ENCODE results near the gene FMNL2.

The FMNL2 gene

DNA sequence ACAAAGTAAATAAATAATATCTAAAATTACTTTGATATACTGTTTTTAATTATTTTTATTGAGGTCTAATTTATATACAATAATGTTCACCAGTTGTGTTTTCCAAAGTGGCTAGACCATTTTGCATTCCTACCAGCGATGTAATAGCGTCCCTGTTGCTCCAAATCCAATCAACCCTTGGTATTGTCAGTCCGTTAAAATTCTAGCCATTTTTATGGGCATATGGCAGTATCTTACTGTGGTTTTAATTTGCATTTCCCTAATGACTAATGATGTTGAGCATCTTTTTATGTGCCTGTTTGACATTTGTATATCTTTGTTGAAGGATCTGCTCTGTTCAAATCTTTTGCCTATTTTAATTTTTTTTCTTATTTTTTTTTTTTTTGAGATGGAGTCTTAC is 197.3 kb downstream of the FMNL2 start:
- no peak for DNase-seq

DNA sequence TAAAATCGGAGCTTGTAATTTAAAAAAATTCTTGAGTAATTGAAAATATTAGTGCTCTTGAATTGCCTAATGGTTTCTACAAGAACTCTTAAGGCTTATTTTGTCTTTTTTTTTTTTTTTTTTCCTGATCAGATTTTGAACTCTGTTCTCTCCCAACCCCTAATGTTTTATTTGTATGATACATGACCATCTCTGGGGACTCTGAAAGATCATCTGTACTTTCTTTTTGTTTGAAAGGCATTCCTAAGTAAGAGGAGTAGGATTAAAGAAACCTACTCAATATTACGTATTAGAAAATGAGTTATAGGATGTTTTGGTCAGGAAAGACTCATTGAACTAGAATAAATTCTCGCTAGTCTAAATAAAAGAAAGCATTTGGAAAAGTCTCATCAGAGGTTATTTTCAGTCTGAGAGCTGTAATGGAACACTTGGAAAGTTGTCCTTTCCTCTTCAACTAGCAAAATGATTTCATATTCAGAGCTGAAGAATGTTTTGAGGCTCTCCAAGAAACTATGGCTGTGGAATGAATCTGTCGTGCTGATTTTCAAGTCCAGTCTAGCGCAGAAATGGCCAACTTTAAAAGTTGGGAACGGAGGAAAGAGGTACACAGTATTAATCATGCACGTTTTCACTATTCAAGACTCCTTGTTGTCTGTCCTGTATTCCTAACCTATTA is 199.6 kb downstream of the FMNL2 start:
- no peak for DNase-seq

DNA sequence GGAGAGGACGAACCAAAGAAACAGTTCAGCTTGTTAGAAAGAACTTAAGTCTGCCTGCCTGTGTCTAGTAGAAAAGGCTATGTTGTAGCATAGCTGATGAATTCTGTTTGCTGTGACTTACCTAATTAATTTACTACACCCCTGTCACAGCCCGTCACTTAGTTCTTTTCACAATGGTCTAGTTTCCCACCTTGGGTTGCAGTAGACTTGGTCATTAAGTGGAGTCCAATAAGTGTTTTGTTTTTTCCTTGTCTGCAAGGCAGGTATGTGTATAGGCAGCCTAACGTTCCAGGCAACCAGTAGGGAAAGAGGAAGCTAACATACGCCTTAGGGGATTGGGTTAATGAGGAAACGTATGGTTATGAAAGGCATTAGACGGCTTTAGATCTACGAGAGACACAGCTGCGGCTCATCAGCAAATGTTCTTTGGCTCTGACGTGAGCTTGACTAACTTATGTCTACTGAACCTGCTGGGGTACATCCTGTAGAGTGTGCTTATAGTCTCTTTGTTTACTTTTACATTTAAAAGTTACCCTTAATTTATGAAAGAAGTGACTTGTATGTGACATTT is 202.2 kb downstream of the FMNL2 start:
- peak; percentile 60 to 78 for DNase-seq

DNA sequence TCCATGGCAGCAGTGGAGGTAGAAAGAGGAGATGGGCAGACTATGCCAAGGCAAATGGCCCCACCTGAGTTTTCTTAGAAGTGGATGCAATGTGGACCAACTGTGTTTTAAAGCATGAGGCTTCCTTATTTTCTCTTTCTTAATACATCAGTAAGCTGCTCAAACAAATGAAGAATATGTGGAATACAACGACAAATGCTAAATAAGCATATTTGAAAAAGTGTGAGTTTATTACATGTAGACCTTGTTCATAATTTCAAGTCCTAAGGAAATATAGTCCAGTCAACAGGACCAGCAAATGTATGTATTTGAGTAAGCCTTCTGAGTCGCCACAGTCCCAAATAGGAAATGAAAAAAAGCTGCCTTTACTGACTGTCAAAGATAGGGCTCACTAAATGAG is 204.4 kb downstream of the FMNL2 start:
- DNase-seq: no peak

DNA sequence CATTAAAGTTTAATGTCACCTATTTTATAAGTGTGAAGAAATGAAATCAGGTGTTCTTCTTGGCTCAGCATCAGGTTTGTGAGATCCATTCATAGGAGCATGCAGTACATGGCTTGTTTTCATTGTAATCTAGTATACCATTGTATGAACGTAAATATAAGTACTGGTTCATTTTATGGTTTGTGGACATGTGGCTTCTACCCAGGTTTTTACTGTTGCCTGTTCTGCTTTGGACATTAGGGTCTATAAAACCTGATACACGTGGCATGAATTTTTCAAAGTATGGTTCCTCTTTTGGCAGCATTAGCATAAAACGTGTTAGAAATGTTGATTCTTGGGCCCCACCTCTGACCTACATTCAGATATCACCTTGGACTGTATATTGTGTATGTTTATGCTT is 206.7 kb downstream of the FMNL2 start:
- no peak for DNase-seq

DNA sequence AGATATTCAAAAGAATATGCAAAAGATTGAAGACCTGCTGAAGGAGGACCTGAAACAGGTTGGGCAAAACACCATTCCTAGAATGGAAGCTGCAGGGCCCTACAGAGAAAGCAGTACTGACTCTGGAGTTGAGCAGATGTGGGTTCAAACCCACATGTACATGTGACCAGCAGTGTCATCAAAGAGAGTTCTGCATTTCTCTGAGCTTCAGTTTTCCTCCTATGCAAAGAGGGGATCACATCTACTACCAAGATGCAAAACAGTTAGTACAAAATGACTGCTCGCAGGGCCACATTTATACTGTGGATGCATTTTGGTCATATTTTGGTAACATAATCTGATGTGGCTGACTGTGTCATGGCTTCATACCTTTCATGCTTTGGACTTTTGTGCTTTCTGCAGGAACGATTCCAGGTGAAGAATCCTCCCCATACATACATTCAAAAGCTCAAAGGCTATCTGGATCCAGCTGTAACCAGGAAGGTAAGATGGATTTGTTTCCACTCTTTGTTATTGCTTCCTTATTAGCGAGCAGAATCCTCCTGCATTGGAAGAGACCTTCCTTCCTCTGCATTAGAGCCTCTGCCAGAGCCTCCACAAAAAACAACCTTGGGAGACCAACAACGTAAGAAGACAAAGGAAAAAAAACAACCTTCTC is 207.5 kb downstream of the FMNL2 start:
- peak in 1 of 2 donors; percentile 18 for DNase-seq

DNA sequence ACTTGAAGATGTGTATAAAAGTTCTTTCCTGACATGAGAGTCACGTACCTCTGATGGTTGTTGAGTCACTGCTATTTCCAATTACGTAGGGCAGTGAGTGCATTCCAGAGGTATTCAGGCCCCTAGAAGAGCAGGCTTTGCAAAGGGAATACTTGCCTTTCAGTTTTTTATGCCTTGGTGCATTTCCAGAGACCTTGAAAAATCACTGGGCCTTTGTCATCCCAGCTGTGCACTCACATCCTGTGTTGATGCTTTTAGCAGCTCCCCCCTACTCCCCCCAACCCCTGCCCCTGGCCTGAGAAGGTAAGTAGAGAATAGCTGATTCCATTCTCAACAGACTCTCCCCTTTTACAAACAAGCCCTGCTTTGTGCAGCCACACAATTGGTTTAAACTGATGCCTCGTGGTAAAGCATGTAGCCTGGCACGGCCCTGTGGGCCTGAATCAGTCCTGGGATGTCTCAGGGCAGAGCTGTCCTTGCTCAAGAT is 208.1 kb downstream of the FMNL2 start:
- DNase-seq: no peak

DNA sequence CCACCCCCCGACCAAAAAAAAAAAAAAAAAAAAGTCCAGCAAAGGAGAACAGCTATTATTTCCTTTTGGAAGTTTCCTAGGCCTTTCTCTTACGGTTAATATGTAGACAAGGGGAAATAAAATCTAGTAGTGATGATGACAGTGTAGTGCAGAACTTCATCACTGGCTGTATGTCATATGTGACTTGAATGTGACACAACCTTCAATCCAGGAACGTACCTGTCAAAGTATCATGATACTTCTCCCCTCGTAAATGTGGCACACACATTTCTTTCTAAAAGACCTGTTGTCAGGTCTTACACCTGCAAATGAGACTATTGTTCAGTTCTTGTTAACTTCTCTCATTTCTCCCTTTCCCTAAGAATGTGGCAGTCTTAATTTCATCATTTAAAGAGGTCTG is 208.7 kb downstream of the FMNL2 start:
- DNase-seq: no peak

DNA sequence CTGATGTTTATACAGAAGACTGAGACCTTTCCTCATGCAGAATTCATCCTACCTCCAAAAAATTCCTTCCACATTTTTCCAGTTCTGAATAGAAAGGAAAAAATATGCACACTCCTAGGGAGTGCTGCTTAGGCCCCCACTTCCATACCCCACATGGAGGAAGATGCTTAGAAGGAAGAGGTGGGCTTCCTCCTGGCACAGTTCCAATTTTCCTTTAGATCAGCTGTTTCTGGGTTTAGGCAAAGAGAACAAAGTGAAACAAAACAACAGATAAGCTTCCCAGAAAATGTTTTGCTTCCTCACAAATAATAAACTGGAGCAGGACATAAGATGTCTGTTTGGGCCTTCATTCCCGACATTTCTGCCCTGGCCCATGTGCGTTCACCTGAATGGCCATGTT is 209.7 kb downstream of the FMNL2 start:
- no peak for DNase-seq

DNA sequence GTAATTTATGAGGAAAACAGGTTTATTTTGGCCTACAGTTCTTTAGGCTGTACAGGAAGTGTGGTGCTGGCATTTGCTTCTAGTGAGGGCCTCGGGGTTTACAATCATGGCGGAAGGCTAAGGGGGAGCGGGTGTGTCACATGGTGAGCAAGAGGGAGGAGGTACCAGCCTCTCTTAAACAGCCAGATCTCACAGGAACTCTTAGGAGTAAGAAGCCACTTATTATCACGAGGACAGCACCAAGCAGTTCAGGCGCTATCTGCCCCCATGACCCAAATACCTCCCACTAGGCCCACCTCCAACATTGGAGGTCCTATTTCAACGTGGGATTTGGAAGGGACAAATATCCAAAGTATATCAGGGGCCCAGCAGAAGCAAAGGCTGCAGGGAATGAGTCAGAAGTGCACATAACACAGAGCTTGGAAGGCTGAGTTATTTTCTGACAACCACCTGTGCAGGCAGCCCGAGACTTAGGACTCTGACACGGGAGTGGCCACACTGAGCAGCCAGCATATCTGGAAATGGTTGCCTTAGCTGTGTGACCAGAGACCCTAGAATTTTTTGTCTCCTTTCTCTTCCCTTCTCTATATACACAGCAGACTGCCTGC is 211.4 kb downstream of the FMNL2 start:
- DNase-seq: no peak

DNA sequence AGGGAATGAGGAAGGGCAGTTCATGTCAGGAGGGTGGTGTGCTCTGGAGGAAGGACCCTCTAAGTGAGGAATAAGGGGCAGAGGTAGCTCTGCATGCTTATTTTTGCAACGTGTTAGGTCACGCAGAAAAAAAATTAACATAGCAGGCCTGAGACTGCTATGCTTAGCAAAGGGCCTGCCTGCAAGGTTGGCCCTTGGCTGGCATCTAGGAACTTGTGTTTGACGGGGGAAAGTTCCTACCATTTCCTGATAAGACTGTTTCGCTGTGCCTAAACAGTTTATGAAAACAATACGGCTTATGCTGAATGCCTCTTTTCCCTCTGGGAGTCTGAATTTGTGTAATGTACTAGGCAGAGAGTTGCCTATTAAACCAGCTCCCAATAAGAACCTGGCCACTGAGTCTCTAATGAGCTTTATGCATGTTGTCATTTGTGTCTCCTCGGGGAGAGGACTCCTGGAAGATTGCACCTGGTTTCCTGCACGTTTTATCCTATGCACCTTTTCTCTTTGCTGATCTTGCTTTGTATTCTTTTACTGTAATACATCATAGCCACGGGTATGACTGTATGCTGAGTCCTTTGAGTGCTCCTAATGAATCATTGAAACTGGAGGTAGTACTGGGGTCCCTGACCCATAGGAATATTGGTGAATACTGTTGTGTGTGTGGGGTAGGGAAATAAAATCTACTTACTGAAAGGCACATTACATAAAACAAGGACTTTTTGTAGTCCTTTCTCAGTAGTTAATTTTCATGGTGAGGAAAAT is 213.3 kb downstream of the FMNL2 start:
- DNase-seq: no peak

DNA sequence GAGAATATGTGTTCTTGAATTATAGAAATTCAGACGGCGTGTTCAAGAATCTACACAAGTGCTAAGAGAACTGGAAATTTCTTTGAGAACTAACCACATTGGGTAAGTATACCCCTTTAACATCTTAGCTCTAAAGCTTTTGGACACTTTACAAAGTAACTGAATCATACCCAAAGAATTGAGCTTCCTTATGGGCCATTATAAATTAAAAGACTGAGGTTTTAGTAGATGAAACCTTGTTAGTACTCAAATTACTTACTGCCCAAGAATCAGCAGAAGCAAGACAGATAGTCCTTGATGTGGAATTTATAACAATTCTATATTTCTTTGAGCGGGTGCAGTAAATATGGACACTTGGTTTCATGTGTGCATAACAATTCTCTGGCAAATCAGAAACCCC is 214.0 kb downstream of the FMNL2 start:
- no peak for DNase-seq

DNA sequence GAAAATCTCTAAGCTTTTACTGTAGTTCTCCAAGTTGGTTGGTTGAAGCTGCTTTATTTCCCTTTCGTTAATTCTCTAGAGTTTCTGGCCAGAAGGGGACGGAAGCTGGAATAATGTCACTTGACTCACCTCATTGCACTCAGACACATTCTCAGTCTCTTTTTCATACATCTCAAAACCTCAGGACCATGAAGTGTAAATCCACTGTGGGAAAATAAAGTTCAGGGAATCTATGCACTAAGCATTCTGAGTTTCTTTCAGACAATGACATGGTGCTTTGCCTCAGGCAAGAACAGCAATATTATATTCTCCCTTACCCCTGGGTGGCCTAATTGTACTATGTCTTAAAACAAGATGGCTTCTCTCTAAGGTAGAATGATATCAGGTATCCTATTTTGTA is 214.4 kb downstream of the FMNL2 start:
- no peak for DNase-seq

DNA sequence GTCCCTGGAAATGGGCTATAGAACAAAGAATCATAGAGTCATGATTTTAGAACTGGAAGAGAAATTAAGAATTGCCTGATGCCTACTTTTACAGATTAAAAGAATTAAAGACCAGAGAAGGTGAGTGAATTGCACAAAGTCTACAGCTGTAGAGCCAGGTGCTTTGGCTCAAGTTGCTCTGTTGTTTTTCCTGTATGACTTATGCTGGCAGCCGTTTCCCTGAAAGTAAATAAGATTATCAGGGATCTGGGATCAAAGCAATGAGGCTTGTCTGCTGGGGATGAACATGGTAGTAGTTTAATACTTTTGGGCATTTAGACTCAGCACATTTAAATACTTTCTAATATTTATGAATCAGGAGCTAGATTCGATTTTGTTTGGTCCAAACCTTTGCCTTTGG is 215.4 kb downstream of the FMNL2 start:
- no peak for DNase-seq

DNA sequence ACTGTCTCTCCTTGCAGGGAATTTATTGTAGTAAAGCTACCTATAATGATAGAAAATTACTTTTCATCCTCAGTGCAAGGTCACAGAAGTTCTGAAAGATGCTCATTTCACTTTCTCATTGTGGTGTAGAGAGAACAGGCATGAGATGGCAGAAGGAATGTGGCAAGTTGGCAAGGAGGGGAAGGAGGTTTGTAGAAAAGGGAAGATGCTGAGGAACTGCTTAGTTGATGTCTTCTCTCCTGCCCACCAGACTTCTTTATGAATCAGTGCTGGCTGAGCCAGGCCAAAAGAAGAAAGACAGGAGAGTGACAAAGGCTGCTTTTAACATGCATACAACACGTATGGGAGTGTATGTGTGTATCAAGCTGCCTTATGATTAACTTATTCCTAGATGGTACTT is 217.9 kb downstream of the FMNL2 start:
- DNase-seq: peak in 1 of 2 donors; percentile 26

DNA sequence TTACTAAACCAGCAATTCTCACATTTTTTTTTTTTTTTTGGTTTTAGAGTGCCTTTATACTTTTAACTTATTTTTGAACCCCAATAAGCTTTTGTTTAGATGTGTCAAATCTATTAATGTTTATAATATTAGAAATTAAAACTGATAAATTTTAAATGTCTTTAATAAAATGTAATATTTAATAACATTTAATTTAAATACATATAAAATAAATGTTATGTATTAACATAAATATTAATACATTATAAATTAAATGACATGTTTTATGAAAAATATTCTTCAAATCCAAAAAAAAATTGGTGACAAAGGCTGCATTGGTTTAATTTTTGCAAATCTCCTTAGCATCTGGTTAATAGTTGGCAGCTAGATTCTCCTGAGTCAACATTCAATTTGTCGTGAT is 218.5 kb downstream of the FMNL2 start:
- DNase-seq: no peak

DNA sequence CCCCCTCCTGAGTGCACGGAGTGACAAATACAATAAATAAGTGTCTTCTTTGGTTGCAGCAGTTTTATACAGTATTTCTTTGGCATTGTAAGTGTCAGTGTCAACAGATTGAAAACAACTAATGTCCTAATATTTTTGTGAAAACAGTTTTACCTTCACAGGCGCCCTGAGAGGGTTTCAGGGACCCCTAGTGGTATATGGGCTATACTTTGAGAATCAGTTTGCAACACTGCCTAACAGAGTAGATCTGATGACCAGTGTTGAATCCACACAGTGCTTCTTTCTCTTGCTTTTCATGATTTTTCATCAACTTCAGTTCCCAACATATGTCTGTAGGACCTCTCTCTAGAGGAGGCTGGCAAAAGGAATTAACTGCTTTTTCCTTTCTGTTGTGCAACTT is 220.1 kb downstream of the FMNL2 start:
- DNase-seq: no peak

DNA sequence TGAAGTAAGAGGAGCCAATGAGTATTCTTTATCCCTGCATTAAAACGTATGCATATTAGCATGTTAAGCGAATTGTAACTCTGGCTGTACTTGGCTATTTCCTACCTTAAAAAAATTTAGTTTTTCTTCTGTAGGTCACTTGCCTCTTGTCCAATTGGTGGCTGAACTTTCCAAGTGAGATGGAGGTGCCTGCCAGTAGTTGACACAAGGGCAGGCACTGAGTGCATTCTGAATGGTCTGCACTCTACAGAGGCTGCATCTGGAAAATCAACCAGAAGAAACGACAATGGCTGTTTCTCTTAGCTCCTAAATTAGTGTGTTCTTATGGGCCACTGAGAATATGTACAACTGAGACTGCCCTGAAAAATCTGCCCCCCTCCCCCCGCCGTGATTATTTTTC is 221.5 kb downstream of the FMNL2 start:
- DNase-seq: no peak

DNA sequence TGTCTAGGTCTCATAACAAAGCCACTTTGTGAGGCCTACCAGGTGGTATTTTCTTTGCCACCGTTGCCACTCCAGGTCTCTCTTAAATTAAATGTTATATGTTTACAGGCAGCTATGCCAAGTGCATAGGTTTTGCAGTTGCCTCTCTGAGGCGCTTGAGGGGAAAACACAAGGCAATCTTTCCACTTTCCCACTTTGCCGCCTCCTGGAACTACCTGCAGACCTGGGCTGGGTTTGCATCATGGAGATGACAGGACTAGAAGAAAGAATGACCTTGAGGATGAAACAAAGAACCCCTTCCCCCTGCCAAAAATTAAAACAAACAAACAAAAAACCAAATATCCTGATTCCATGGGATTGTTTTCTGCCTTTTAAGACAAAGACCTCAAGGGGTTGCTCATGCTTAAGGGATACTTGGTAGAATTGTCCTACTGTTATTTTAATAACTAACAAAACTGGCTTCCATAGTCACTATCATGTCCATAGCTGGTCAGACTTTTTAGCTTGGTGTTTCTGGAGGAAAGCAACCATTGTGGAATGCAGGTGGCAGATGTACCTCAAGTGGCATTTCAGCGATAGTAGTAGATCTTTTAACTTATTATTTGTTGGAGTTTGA is 222.4 kb downstream of the FMNL2 start:
- no peak for DNase-seq

DNA sequence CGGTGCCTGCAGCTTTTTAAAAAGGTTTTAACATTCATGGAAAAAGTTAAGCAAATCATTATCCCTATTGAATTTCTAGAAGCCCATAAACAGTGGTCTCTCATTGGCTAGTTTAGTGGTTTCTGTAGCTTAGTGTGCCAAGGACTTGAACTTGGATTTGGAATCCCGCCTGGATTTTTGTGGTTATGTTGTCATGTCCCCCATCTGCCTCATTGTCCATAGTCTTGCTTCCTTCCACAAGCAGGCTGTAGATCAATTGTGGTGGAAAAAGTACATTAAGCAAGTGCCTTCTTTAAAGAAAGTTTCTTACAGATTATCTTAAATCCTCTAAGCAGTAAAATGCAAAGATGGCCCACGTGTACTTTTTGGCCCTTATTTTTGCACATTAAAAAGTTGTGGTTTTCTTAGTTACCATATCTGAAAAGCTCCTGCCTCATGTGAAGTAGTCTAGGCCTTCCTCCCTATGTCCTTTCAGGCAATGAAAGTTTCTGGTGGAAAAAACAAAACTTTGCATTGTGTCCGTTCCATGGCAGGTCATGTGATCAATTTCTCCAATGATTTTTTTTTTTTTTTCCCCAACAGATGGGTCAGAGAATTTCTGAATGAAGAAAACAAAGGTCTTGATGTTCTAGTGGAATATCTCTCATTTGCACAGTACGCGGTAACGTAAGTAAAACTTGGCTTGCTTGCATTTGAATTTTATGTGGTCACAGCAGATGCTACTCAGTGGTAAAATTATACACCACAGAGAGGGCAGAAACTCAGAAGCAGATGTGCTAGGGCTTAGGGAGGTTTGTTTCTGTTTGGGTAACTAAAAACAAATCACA is 223.4 kb downstream of the FMNL2 start:
- no peak for DNase-seq

DNA sequence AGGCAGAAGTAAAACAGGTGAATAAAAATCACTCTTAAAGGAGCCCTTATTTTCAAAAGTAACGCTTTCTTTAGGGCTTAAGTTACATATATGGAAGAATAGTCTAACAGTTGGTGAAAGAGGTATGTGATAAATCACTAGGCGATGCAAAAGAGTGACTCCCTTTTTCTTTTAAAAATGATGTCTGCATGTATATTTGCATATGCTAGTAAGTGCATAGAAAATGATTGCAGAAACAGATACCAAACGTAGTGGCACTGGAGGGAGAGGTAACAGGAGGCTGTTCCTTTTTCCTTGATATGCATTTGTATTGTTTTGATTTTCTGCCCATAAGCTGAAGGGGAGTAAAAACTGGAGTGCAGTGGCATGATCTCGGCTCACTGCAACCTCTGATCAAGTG is 224.0 kb downstream of the FMNL2 start:
- DNase-seq: no peak

DNA sequence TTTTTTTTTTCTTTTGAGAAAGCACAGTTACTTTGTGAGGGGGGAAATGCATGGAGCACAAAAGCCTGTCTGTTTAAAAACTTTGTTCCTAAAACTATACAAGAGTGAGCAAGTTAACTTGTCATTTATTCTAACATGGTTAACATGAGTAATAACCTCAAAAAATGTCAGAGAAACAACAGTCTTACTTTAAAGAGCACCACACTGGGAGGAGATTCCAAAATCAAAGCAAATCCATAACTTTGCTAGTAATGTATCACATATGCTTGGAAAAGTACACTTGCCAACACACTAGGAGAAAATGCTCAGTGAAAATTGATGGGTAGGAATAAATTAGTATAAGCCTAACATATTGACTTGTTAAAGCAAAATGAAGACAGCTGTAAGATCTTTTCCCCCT is 225.2 kb downstream of the FMNL2 start:
- no peak for DNase-seq

All from inflammatory macrophage treated with lipopolysaccharide for 1 hour (primary cell).